GM08714 (cell line): ENCODE results near the gene RRAGD.

Experiments used
- H3K4me3 ChIP-seq: fragments of 200-500 bp; sonication (Bioruptor generic); 2 replicates; pipeline ENCODE4 v1.5.1; 2014; ENCODE audit warnings: mild to moderate bottlenecking, low read length, inconsistent platforms
- ZNF274 ChIP-seq: IDR thresholded peaks from 2 replicates; pipeline ENCODE4 v1.6.1; 2012; ENCODE audit warnings: mild to moderate bottlenecking, low read depth, low read length

RRAGD gene

DNA sequence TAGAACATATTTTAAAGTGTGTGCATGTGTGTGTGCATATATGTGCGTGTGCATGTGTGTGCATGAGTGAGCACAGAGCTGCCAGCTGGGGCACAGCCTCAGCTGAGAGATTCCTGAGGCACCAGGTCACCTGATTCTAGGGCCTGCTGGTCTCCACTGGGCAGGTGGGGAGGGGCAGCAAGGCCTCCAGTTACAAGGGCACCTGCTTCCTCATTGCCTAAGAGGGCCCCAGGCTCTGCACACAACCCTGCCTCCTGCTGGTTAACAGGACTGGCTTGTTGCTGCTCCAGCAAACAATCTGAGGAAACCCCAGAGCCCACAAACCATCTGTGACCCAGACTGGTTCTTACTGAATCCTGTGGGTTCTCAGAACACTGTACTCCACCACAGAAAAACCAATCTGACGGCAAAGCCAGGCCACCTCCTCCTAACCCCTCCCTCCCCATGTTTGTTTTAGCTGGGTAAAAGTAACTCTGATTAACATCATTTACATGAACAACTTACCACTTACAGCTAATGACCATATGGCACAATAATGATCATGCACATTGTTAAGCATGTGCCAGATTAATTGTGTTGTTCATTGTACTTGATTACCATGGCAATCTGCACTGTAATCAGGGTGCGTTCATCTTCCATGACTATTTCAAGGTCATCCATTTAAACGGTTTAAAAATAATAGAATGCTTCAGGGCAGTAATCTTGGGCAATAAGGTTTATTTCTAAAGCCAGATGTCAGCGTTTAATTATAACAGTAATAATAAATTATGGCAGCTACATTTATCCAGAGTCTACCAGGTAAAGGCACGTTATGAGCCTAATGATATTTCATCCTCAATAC is 36.4 kb downstream of the RRAGD start:
- TF ChIP-seq ZNF274: no peak
- H3K4me3 ChIP-seq: no peak overlapping the region

DNA sequence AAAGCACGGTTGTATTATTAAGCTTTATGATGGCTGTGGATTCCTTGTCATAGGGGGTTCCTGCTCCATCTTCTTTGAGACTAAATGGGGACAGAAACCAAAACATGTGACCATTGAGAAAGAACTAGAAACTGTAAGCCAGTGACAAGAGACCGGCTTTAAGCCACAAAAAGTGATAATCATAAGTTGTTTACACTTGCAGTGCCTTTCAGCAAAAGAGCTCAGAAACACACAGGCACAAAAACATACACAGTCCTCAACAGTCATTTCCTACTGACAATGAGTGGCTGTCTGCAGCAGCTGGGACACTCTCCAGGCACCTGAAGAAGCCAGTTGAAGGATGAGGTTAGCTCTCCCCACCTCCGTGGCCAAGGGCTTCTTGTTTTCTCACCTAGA is 39.6 kb downstream of the RRAGD start:
- no peak overlapping the region for H3K4me3 ChIP-seq
- TF ChIP-seq ZNF274: no peak

DNA sequence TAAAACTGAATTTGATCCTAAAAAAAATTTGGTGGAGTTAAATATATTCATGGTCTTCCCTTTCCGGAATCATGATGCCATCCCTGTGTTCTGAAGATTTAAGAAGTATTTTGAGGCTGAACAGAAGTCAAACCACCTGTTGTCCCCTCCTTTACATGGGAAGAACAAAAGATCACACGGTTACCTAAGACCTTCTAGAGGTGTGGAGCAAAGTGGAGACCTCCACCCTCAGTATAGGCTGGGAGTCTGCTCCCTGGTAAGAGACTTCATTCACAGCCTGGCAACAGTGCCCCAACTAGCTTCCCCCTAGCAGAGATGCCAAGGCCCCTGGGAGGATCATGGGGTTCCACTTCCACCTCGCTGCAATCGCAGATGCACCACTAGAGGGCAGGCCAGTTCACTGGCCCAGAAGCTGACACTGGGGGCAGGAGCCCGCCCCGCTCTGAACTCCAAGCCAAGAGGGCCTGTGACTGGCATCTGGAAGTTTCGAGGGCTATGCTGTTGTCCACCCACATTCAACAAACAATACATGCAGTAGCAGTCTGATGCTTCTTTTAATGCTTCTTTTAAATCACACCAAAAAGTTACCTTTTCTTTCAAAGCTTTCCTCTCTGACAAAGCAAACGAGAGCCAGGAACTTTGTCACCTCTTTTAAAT is 40.1 kb downstream of the RRAGD start:
- no peak for TF ChIP-seq ZNF274
- H3K4me3 ChIP-seq: no peak overlapping the region

DNA sequence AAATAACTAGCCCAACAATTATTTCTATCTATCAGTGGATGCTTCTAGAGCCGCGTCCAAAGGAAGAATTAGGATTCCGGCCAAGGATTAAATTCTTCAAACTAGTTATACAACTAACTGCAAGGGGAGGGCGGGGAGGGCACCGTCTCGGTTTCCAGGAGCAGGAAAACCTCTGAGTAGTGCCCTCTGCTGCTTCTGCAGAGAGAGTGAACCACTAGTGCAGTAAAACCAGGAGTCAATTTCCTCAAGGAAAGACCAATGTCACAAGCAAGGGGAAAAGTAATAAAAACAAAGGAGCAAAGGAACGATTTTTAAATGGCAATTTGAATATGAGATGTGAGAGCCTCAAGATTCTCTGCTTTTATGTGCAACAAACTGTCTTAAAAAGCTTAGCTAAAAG is 43.1 kb downstream of the RRAGD start:
- TF ChIP-seq ZNF274: no peak
- H3K4me3 ChIP-seq: no peak overlapping the region

DNA sequence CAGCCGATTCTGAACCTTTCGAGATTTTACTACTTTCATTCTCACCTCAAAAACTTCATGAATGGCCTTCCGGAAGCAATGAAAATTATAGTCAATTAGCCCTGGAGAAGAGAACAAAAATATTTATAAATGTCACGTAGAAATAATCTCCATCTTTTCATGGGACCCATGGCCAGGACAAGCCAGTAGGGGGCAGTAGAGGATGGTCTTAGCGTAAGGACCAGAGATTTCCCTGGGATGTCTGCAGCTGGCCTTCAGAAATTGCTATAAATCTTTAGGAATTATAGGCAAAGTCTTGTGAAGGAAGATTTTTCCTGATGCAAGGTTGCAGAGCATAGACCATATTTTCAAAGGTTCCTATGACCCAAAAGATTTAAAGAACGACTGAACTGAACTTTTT is 44.0 kb downstream of the RRAGD start:
- no peak for TF ChIP-seq ZNF274
- no peak overlapping the region for H3K4me3 ChIP-seq

DNA sequence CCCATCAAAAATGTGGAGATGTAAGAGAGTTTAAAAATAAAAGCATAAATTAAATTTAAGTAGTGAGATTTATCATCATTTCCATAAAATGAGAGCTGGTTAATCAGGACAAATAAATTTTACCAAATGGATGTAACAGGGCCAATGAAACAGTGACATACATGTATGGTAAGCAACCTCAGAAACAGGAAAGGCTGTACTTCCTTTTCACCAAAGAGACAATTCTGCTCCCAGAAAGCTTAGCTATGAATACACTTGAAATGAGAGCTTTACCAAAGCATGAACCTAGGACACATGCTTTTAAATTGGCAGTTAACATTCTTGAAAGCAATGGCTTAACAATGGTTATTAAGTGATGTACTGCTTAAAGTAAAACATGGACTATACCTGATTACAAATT is 47.5 kb downstream of the RRAGD start:
- H3K4me3 ChIP-seq: no peak overlapping the region
- no peak for TF ChIP-seq ZNF274

DNA sequence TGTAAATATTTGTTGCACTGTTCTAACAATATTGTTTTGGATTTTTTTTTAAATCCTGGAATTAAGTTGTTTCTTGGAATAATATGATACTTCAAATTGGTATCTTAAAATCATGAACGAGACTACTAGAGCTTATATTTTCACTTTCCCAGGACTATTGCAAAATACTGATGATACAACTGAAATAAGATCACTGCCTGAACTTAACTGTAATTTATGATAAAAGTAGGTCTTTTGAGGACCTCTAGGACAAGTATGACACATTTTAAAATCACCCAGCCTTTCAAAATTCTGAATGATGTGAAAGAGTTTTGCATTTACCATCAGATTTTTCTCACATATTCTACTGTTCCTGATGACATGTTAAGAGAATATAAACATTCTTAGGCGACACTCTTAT is 50.9 kb downstream of the RRAGD start:
- no peak overlapping the region for H3K4me3 ChIP-seq
- TF ChIP-seq ZNF274: no peak

DNA sequence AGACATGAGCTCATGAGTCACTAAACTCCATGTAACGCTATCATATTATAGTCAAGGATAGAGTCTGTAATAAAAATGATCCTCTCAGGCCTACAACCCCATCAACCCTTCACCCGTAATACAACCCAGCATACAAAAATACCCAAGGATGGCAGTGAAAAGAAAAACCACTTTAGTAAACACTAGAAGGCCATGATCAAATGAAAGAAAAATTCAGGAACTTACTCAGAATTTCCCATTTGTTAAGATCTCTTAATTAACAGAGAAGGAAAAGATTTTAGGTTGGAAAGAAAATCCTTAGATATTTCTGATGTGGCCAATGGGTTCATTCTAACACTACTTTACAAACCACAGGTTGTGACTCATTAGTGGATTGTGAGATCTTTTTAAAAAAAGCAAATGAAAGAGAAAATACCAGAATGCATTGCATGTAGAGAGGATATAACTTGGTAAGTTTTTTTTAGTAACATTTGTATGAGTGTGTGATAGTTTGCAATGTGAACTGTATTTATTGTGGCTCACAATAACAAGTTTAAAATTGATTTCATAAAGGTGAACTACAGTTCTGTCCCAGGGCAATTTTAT is 51.6 kb downstream of the RRAGD start:
- H3K4me3 ChIP-seq: no peak overlapping the region; the same call in none of the 2 replicates
- no peak for TF ChIP-seq ZNF274

DNA sequence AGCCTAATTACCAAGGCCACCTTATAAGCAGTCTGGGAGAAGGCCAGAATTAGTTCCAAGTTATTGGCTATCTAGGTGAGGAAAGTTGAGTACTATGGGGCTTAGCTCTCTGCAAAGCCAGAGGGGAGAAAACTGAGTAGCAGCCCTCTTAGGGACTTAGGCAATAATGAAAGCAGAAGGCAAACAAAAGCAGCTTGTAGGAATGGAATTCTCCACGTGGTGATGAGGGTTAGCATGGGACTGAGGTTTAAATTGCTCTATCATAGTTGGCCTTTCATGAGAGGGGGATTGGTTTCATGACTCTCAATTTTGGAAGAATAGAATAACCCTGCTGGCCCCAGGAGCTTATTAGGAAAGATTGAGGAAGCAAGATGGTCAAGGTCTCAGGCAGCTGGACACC is 52.5 kb downstream of the RRAGD start:
- H3K4me3 ChIP-seq: peak overlapping the region; percentile 15; the same call in 1 of the 2 replicates
- TF ChIP-seq ZNF274: no peak

DNA sequence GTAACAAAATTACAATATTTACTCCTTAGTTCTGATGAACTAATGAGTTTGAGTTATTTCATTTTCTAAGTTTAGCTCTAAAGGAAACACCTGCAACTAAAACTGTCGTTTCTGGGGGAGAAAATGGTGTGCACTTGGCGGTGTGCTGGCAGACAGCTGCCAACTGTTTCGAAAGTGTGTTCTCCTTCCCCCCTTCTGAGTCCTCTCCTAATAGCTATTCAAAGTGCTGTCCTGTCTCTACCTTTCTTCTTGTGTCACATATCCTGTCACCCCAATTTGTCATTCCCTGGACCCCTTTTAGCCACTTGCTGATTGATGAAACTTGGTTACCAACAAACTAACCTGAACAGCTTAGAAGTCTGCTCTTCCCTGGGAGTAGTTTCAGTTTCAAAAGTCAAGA is 54.7 kb downstream of the RRAGD start:
- H3K4me3 ChIP-seq: peak overlapping the region; percentile 49

DNA sequence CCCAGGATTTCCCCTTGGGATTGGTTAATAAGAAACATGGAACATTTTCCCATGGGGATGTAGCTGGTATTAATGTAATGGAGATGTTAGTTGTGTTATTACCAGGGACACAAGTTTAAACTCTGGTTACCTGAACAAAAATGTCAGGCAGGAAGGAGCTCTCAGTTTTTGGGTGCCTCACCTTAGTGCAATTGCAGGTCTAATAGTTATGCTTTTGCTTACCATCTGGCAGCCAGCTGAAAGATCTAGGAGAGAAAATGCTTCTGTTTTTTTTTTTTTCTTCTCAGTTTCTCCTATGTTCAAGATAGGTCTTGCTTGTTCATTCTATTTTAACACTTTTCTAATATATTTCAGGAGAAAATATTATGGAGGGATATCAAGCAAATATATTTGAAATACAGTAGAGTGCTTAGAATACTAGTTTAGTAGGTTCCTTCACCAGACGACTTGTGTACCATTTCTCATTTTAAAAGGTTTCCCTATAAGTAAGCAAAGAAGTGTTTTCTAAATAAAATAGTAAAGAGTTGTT is 55.4 kb downstream of the RRAGD start:
- TF ChIP-seq ZNF274: no peak
- H3K4me3 ChIP-seq: no peak overlapping the region; the same call in 1 of the 2 replicates

More for the DNA sequence above, 54.7 kb downstream of the RRAGD start:
- TF ChIP-seq ZNF274: no peak

DNA sequence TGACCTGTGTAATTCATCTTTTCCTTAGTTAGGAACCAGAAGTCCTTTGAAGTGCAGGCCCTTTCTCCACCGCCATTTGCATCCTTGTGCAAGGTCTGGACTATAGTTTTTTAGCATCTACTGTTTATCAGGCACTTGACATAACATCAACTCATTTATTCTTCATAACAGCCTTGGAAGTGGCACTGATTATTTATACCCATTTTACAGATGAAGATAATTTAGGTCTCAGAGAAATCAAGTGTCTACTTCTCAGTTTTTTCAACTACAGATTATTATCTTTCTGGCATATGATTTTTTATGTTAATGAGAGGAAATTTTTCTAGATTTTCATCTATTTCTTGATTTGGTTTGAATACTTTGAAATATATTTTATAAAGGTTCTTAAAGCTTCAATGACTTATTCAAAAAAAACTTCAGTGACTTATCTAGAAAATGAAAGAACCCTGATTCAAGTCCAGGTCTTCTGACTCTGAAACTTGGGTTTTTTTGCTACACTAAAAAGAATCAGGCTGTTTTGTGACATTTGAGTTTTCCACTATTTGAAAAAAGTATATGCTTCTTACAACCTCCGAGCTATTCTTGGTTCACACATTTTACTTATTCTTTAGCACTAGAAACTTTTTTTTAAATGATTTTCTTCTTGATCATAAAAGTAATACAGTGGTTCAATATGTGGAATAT is 56.4 kb downstream of the RRAGD start:
- TF ChIP-seq ZNF274: no peak
- H3K4me3 ChIP-seq: no peak overlapping the region

DNA sequence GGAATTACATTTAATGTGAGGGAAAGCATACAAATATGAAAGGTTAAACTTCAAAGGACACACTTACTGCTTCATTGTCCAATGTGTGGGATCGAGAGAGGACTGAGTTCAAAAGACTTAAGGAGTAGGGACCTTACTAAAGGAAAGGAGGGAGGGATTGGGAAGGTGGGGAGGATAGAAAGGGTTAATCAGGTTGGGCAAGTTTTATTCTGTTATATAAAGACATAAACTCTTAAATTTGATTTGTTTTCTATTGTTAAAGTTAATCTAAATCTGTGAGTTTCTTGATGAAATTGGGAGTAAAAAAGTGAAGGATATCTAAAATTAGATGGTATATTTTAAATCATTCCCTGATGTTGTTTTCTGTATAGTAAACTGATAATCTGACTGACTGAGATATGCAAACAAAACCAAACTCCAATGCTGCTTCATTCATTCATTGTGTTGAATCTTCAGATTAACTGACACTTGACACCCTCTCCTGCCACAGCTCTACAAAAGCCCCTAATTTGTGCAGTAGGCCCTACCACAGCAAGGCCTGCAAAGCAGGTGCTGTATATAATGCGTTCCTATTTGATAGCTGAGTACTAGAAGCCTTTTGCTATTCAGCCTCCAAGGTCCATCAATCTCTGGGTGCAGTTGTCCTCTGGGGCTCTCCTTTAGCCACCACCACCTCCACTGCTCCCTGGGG is 58.2 kb downstream of the RRAGD start:
- H3K4me3 ChIP-seq: peak overlapping the region; percentile 98; the same call in 1 of the 2 replicates
- no peak for TF ChIP-seq ZNF274

DNA sequence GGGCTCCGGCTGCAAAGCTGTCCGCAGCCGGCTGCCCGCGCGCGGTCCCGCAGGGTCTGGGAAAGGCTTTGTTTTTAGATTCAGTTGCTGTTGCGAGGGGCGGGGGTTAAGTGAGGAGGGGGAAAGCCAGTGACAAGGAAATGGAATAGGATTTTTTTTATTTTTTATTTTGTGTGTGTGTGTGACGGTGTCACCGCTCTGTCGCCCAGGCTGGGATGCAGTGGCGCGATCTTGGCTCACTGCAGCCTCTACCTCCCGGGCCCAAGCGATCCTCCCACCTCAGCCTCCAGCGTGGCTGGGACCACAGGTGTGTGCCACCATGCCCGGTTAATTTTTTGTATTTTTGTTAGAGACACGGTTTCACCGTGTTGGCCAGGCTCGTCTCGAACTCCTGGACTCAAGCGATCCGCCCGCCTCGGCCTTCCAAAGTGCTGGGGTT is 58.9 kb downstream of the RRAGD start:
- TF ChIP-seq ZNF274: no peak

More for the DNA sequence above, 58.9 kb downstream of the RRAGD start:
- peak overlapping the region; percentile 98 for H3K4me3 ChIP-seq
